Testis (tissue), 2 donors: Measurements from ENCODE around the gene HGF.

Source experiments
- POLR2A ChIP-seq: fragments of 450-650 bp; IDR thresholded peaks from one replicate; pipeline ENCODE4 v1.6.1; 2017; ENCODE audit warnings: antibody characterized with exemption, mild to moderate bottlenecking, moderate library complexity
- TF ChIP-seq, protein P1 (sequence below), 3 experiments: fragments of 450-650 bp in 2 of 3; fragments of 200-600 bp in 1 of 3; sonication (generic) in 1 of 3; IDR thresholded peaks; one replicate each; pipeline ENCODE4 v1.5.1; 2016 to 2019; ENCODE audit warnings: antibody characterized with exemption in 3 of 3, mild to moderate bottlenecking in 2 of 3, moderate library complexity in 1 of 3

DNA sequence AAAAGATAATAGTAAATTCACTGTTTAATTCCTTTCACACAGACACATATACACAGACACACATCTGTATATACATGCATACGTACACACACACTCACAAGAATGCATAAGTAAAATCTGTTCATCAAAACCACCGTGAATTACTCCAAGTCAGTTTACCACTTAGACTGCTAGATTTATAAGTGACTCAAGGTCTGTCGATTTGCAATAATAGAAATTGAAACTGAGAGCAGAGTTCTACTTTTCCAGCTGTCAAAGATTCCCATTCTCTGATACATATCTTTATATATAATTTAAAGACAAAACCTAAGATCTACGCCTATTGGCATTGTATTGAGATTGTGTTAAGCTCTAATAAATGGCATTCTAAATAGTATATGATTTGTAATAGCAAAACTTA, 9.9 kb upstream of the HGF start:
- TF ChIP-seq, protein P1, sequence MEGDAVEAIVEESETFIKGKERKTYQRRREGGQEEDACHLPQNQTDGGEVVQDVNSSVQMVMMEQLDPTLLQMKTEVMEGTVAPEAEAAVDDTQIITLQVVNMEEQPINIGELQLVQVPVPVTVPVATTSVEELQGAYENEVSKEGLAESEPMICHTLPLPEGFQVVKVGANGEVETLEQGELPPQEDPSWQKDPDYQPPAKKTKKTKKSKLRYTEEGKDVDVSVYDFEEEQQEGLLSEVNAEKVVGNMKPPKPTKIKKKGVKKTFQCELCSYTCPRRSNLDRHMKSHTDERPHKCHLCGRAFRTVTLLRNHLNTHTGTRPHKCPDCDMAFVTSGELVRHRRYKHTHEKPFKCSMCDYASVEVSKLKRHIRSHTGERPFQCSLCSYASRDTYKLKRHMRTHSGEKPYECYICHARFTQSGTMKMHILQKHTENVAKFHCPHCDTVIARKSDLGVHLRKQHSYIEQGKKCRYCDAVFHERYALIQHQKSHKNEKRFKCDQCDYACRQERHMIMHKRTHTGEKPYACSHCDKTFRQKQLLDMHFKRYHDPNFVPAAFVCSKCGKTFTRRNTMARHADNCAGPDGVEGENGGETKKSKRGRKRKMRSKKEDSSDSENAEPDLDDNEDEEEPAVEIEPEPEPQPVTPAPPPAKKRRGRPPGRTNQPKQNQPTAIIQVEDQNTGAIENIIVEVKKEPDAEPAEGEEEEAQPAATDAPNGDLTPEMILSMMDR (IDR thresholded peaks at IDR 0.05), result no peak
- TF ChIP-seq POLR2A, result no peak
